Epithelial cell of esophagus (primary cell): ENCODE measurements around the gene PTPRM.
"Not testable (repeated sequence)": the region's sequence is repeated elsewhere in the genome, so short reads cannot be mapped to it uniquely, and the experiment has no call there.

Source experiments
- DNase-seq: peaks from one replicate; pipeline ENCODE4 v3.0.0; 2010; ENCODE audit warnings: low read depth
- H3K4me3 ChIP-seq: 2 replicates; pipeline ENCODE4 v1.5.1; 2011; ENCODE audit warnings: mild to moderate bottlenecking, low read length, control low read depth
- CTCF ChIP-seq: IDR thresholded peaks from 2 replicates; pipeline ENCODE4 v1.5.1; 2011; ENCODE audit warnings: low read depth, mild to moderate bottlenecking, low read length, control low read depth, inconsistent platforms; ENCODE audit not compliant: insufficient read depth; ENCODE audit errors: missing control alignments

Gene PTPRM

GRCh38 chr18:7953095-7953958 is 386.2 kb downstream of the PTPRM start:
- no peak for TF ChIP-seq CTCF
- H3K4me3 ChIP-seq = no peak overlapping the region
- no peak for DNase-seq

GRCh38 chr18:7954238-7954637 is 387.1 kb downstream of the PTPRM start:
- no peak overlapping the region for H3K4me3 ChIP-seq
- DNase-seq = no peak
- TF ChIP-seq CTCF = no peak

- DNase-seq = no peak
- H3K4me3 ChIP-seq = no peak overlapping the region
- no peak for TF ChIP-seq CTCF
Observed at GRCh38 chr18:7955175-7955574, 388.1 kb downstream of the PTPRM start.

GRCh38 chr18:7957297-7957696 is 390.2 kb downstream of the PTPRM start:
- TF ChIP-seq CTCF = no peak
- H3K4me3 ChIP-seq = no peak overlapping the region
- DNase-seq = no peak

GRCh38 chr18:7958081-7958896 is 391.2 kb downstream of the PTPRM start:
- peak; percentile 38 for DNase-seq
- TF ChIP-seq CTCF = no peak
- H3K4me3 ChIP-seq = no peak overlapping the region

- no peak for DNase-seq
- no peak overlapping the region for H3K4me3 ChIP-seq
Observed at GRCh38 chr18:7958897-7959146, 391.7 kb downstream of the PTPRM start.

GRCh38 chr18:7966682-7967081 is 399.6 kb downstream of the PTPRM start:
- DNase-seq, H3K4me3 ChIP-seq: not testable (repeated sequence)

More at GRCh38 chr18:7958897-7959146, 391.7 kb downstream of the PTPRM start:
- no peak for TF ChIP-seq CTCF
